ENCODE results near the gene COL20A1.

COL20A1 gene

GRCh38 chr20:63254232-63254605, 38.8 kb upstream of the COL20A1 start, which contains the start of gene NKAIN4:
Gene NKAIN4 (minus strand): TSS chr20:63254463. CDS start chr20:63254450, 13 bp downstream.
- Histone ChIP-seq H3K4me3 (ENCODE audit: low read length) (peak within 1 kb of the TSS; percentile 53), H3K4me1 (ENCODE audit: control insufficient read depth, low read depth, low read length) (peaks cover 13% of the 10 kb centered on the region), H3K9me3 (ENCODE audit: control insufficient read depth, low read depth, low read length) (no peaks in the 10 kb centered on the region), H3K27me3 (ENCODE audit: control insufficient read depth, insufficient read depth, low read length) (peaks cover 39% of the 10 kb centered on the region), H3K36me3 (ENCODE audit: control insufficient read depth, low read depth, low read length) (no peaks in the 10 kb centered on the region), H3K27ac (ENCODE audit: low read length) (no peak within 1 kb of the TSS), H3K9ac (ENCODE audit: low read length) (no peak within 1 kb of the TSS)

GRCh38 chr20:63254606-63255384, 38.2 kb upstream of the COL20A1 start:
- Histone ChIP-seq H3K27ac (ENCODE audit: low read length) (no peak overlapping the region), H3K9ac (ENCODE audit: low read length) (no peak overlapping the region), H3K4me1 (ENCODE audit: control insufficient read depth, low read depth, low read length) (peaks cover 13% of the 10 kb centered on the region), H3K27me3 (ENCODE audit: control insufficient read depth, insufficient read depth, low read length) (peaks cover 39% of the 10 kb centered on the region), H3K9me3 (ENCODE audit: control insufficient read depth, low read depth, low read length) (no peaks in the 10 kb centered on the region), H3K36me3 (ENCODE audit: control insufficient read depth, low read depth, low read length) (no peaks in the 10 kb centered on the region), H3K4me3 (ENCODE audit: low read length) (peak overlapping the region; percentile 53)

DNA sequence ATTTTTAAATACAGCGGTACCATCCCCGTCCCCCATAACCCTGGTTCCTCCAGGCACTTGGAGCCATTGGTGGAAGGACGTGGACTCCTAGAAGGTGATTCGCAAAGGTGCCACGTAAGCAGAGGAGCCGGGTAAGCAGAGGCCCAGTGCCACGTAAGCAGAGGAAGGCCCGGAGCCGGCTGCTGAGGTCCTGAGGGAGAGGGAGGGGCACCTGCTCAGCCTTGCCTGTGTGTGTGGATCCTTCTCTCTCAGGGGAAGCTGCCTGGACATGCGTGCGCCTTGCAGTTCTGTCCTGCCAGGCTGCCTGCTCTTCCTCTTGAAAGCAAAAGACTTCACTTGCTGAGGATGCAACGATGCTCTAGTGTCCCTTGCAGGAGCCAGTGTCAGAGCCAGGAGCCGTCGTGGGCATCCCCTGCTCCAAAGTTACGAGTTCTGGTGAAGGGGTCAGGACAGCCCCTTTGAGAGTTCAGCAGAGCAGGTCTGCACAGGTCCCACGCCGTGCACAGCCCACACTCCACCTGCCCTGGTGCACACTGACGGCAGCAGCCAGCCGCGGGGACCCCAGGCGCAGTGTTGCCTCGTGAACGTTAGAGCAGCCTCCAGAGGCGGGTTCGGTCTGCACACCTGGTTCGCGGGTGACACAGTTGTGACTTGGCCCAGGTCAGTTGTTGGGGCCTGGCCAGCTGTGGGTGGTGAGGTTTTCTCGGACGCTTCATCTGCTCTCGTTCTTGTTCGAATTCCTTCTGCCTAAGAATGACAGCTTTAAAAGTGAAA, 36.9 kb upstream of the COL20A1 start:
- Histone ChIP-seq H3K9me3 (ENCODE audit: control insufficient read depth, low read depth, low read length) (no peaks in the 10 kb centered on the region), H3K9ac (ENCODE audit: low read length) (no peak overlapping the region), H3K4me1 (ENCODE audit: control insufficient read depth, low read depth, low read length) (peaks cover 13% of the 10 kb centered on the region), H3K27ac (ENCODE audit: low read length) (no peak overlapping the region), H3K36me3 (ENCODE audit: control insufficient read depth, low read depth, low read length) (no peaks in the 10 kb centered on the region), H3K4me3 (ENCODE audit: low read length) (no peak overlapping the region), H3K27me3 (ENCODE audit: control insufficient read depth, insufficient read depth, low read length) (peaks cover 39% of the 10 kb centered on the region)

GRCh38 chr20:63256954-63257353, 36.0 kb upstream of the COL20A1 start:
- Histone ChIP-seq H3K27me3 (ENCODE audit: control insufficient read depth, insufficient read depth, low read length) (peaks cover 36% of the 10 kb centered on the region), H3K9ac (ENCODE audit: low read length) (no peak overlapping the region), H3K27ac (ENCODE audit: low read length) (no peak overlapping the region), H3K4me3 (ENCODE audit: low read length) (no peak overlapping the region), H3K36me3 (ENCODE audit: control insufficient read depth, low read depth, low read length) (no peaks in the 10 kb centered on the region), H3K4me1 (ENCODE audit: control insufficient read depth, low read depth, low read length) (peaks cover 13% of the 10 kb centered on the region), H3K9me3 (ENCODE audit: control insufficient read depth, low read depth, low read length) (no peaks in the 10 kb centered on the region)

DNA sequence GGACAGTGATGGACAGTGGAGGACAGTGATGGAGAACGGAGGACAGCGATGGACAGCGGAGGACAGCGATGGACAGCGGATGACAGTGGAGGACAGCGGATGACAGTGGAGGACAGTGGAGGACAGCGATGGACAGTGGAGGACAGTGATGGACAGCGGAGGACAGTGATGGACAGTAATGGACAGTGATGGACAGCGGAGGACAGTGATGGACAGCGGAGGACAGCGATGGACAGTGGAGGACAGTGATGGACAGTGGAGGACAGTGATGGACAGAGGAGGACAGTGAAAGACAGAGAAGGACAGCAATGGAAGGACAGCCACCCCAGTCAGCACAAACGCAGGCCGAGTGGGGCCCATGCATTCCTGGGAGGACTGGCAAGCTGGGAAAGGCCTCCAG, 35.4 kb upstream of the COL20A1 start:
- Histone ChIP-seq H3K9me3 (ENCODE audit: control insufficient read depth, low read depth, low read length) (no peaks in the 10 kb centered on the region), H3K4me3 (ENCODE audit: low read length) (no peak overlapping the region), H3K27me3 (ENCODE audit: control insufficient read depth, insufficient read depth, low read length) (peaks cover 30% of the 10 kb centered on the region), H3K36me3 (ENCODE audit: control insufficient read depth, low read depth, low read length) (no peaks in the 10 kb centered on the region), H3K27ac (ENCODE audit: low read length) (no peak overlapping the region), H3K9ac (ENCODE audit: low read length) (no peak overlapping the region), H3K4me1 (ENCODE audit: control insufficient read depth, low read depth, low read length) (peaks cover 13% of the 10 kb centered on the region)

DNA sequence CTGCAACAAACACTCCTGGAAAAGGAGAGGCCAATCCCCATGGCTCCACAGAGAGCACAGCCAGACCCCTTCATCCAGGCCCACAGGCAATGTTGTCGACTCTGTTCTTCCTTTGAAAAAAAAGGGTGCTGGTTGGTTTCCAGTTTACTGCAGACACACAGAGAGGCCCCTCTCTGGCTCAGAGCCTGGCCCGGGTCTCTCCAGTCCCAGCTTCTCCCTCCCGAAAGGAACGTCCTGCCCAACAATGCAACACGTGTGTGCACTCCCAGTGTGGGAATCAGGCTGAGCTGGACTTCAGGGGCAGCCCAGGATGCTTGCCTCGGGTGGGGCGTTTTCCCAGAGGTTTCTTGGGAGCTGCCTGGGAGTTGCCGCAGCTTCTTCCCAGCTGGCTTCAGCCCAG, 34.2 kb upstream of the COL20A1 start:
- Histone ChIP-seq H3K27me3 (ENCODE audit: control insufficient read depth, insufficient read depth, low read length) (peaks cover 20% of the 10 kb centered on the region), H3K9me3 (ENCODE audit: control insufficient read depth, low read depth, low read length) (no peaks in the 10 kb centered on the region), H3K4me3 (ENCODE audit: low read length) (no peak overlapping the region), H3K4me1 (ENCODE audit: control insufficient read depth, low read depth, low read length) (peaks cover 8% of the 10 kb centered on the region), H3K36me3 (ENCODE audit: control insufficient read depth, low read depth, low read length) (no peaks in the 10 kb centered on the region), H3K9ac (ENCODE audit: low read length) (no peak overlapping the region), H3K27ac (ENCODE audit: low read length) (no peak overlapping the region)

DNA sequence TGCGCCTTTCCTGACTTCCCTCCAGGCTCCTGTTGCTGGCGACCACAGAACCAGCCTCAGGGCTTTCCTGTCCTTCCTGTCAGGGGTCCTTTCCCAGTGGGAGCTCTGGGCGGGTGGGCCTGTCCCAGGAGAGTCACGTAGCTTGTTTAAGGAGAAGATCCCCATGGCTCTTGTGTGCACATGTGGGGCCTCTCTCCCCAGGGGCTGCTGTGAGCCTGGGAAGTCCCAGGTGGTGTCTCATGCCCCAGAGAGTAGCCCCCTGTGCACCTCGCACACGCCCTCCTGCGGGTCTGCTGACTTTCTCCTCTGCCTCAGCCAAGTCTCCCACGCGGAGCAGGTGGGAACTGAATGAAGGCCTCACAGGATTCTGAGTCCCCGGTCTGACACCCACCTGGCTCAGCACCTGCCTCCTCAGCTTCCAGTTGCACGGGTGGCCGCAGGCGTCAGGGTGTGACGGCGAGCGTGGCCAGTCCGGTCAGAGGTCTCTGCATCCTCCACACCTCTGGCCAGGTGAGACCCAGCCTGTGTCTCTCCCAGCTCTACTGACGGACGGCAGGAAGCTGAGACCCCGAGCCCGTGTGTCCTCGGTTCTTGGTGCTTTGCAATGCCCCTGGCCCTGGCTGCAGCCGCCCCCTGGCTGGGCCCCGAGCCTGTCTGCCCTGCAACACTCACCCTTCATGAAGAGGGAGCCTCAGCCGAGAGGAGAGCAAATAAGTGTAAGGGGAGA, 33.1 kb upstream of the COL20A1 start:
- H3K36me3 ChIP-seq (ENCODE audit: control insufficient read depth, low read depth, low read length), result no peaks in the 10 kb centered on the region
- H3K4me3 ChIP-seq (ENCODE audit: low read length), result no peak overlapping the region
- H3K9me3 ChIP-seq (ENCODE audit: control insufficient read depth, low read depth, low read length), result no peaks in the 10 kb centered on the region
- no peak overlapping the region for H3K9ac ChIP-seq (ENCODE audit: low read length)
- H3K27ac ChIP-seq (ENCODE audit: low read length), result no peak overlapping the region
- H3K4me1 ChIP-seq (ENCODE audit: control insufficient read depth, low read depth, low read length), result peaks cover 6% of the 10 kb centered on the region
- peaks cover 16% of the 10 kb centered on the region for H3K27me3 ChIP-seq (ENCODE audit: control insufficient read depth, insufficient read depth, low read length)

- Histone ChIP-seq H3K36me3 (ENCODE audit: control insufficient read depth, low read depth, low read length) (no peaks in the 10 kb centered on the region), H3K4me3 (ENCODE audit: low read length) (no peak overlapping the region), H3K27ac (ENCODE audit: low read length) (no peak overlapping the region), H3K9ac (ENCODE audit: low read length) (no peak overlapping the region), H3K9me3 (ENCODE audit: control insufficient read depth, low read depth, low read length) (no peaks in the 10 kb centered on the region), H3K4me1 (ENCODE audit: control insufficient read depth, low read depth, low read length) (no peaks in the 10 kb centered on the region), H3K27me3 (ENCODE audit: control insufficient read depth, insufficient read depth, low read length) (peaks cover 10% of the 10 kb centered on the region)
These were observed 32.5 kb upstream of the COL20A1 start for GRCh38 chr20:63260521-63260920.

- Histone ChIP-seq H3K27ac (ENCODE audit: low read length) (no peak overlapping the region), H3K36me3 (ENCODE audit: control insufficient read depth, low read depth, low read length) (no peaks in the 10 kb centered on the region), H3K4me1 (ENCODE audit: control insufficient read depth, low read depth, low read length) (no peaks in the 10 kb centered on the region), H3K4me3 (ENCODE audit: low read length) (no peak overlapping the region), H3K27me3 (ENCODE audit: control insufficient read depth, insufficient read depth, low read length) (peaks cover 3% of the 10 kb centered on the region), H3K9ac (ENCODE audit: low read length) (no peak overlapping the region), H3K9me3 (ENCODE audit: control insufficient read depth, low read depth, low read length) (no peaks in the 10 kb centered on the region)
These were observed 31.8 kb upstream of the COL20A1 start for GRCh38 chr20:63261060-63261794.

GRCh38 chr20:63261795-63262528, 31.0 kb upstream of the COL20A1 start:
- no peaks in the 10 kb centered on the region for H3K27me3 ChIP-seq (ENCODE audit: control insufficient read depth, insufficient read depth, low read length)
- H3K4me3 ChIP-seq (ENCODE audit: low read length), result no peak overlapping the region
- no peak overlapping the region for H3K9ac ChIP-seq (ENCODE audit: low read length)

More at GRCh38 chr20:63261795-63262528, 31.0 kb upstream of the COL20A1 start:
- Histone ChIP-seq H3K27ac (ENCODE audit: low read length) (no peak overlapping the region), H3K36me3 (ENCODE audit: control insufficient read depth, low read depth, low read length) (no peaks in the 10 kb centered on the region), H3K4me1 (ENCODE audit: control insufficient read depth, low read depth, low read length) (no peaks in the 10 kb centered on the region), H3K9me3 (ENCODE audit: control insufficient read depth, low read depth, low read length) (no peaks in the 10 kb centered on the region)
